ENCODE results near the gene HNMT.
"Not testable (repeated sequence)": the region's sequence is repeated elsewhere in the genome, so short reads cannot be mapped to it uniquely, and the experiment has no call there.

HNMT gene

GRCh38 chr2:138016351-138017087, 52.2 kb downstream of the HNMT start:
- DNase-seq: no peak

GRCh38 chr2:138017824-138018223, 53.6 kb downstream of the HNMT start:
- no peak for DNase-seq

- no peak for DNase-seq
These were observed 54.8 kb downstream of the HNMT start for GRCh38 chr2:138018866-138019688.

GRCh38 chr2:138020432-138020831, 56.2 kb downstream of the HNMT start:
- DNase-seq: peak; percentile 46

GRCh38 chr2:138021154-138021553, 56.9 kb downstream of the HNMT start:
- no peak for DNase-seq

- no peak for DNase-seq
These were observed 59.0 kb downstream of the HNMT start for GRCh38 chr2:138023298-138023697.

- no peak for DNase-seq
These were observed 59.7 kb downstream of the HNMT start for GRCh38 chr2:138023976-138024375.

GRCh38 chr2:138026111-138027020, 62.1 kb downstream of the HNMT start:
- no peak for DNase-seq

- DNase-seq: no peak
These were observed 64.3 kb downstream of the HNMT start for GRCh38 chr2:138028538-138028937.

GRCh38 chr2:138029276-138029675, 65.0 kb downstream of the HNMT start:
- no peak for DNase-seq

GRCh38 chr2:138030459-138030858, 66.2 kb downstream of the HNMT start:
- no peak for DNase-seq

GRCh38 chr2:138032334-138032733, 68.1 kb downstream of the HNMT start:
- DNase-seq: peak; percentile 11

- no peak for DNase-seq
These were observed 70.3 kb downstream of the HNMT start for GRCh38 chr2:138034536-138034935.

- DNase-seq: no peak
These were observed 71.4 kb downstream of the HNMT start for GRCh38 chr2:138035608-138036217.

- no peak for DNase-seq
These were observed 72.2 kb downstream of the HNMT start for GRCh38 chr2:138036522-138036921.

- DNase-seq: no peak
These were observed 72.8 kb downstream of the HNMT start for GRCh38 chr2:138037090-138037489.

- no peak for DNase-seq
These were observed 76.3 kb downstream of the HNMT start for GRCh38 chr2:138040616-138041015.

- no peak for DNase-seq
These were observed 78.0 kb downstream of the HNMT start for GRCh38 chr2:138042311-138042710.

- DNase-seq: not testable (repeated sequence)
These were observed 79.3 kb downstream of the HNMT start for GRCh38 chr2:138043588-138043987.

- no peak for DNase-seq
These were observed 94.2 kb downstream of the HNMT start for GRCh38 chr2:138058427-138058826.

- DNase-seq: no peak
These were observed 95.4 kb downstream of the HNMT start for GRCh38 chr2:138059487-138060300.

GRCh38 chr2:138060301-138060635, 96.0 kb downstream of the HNMT start:
- DNase-seq: peak; percentile 39

All from NCI-H2029 (cell line).